PC-3 (cell line): ENCODE measurements around the gene MPP2.

Experiments used
- EZH2phosphoT487 ChIP-seq: fragments of 300-600 bp; sonication (generic); IDR thresholded peaks from 2 replicates; pipeline ENCODE4 v1.6.1; 2018; ENCODE audit warnings: mild to moderate bottlenecking, antibody characterized with exemption, low read length, borderline replicate concordance
- TF ChIP-seq, protein P1 (sequence below): fragments of 300-600 bp; sonication (generic); conservative IDR thresholded peaks from 2 replicates; pipeline ENCODE4 v1.5.1; 2017; ENCODE audit warnings: antibody characterized with exemption, low read depth, mild to moderate bottlenecking, low read length

DNA sequence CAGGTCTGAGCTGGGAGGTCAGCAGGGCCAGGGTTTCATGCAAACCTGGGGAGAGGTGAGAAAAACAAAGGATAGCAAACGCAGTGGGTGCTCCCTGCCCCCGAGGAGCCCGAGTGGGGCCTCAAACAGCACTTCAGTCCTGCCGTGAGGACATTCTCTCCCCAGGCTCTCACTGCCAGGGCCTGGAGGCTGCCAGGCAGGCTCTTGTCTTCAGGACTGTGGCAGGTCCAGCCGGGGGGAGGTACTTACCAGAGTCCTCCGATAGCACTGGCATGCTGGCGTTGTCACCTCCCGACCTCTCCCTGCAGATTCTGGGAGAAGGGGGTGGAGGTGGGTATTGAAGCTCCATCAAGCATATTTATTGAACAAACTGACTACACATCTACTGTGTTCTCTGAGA is 75.7 kb downstream of the MPP2 start:
- TF ChIP-seq, protein P1, sequence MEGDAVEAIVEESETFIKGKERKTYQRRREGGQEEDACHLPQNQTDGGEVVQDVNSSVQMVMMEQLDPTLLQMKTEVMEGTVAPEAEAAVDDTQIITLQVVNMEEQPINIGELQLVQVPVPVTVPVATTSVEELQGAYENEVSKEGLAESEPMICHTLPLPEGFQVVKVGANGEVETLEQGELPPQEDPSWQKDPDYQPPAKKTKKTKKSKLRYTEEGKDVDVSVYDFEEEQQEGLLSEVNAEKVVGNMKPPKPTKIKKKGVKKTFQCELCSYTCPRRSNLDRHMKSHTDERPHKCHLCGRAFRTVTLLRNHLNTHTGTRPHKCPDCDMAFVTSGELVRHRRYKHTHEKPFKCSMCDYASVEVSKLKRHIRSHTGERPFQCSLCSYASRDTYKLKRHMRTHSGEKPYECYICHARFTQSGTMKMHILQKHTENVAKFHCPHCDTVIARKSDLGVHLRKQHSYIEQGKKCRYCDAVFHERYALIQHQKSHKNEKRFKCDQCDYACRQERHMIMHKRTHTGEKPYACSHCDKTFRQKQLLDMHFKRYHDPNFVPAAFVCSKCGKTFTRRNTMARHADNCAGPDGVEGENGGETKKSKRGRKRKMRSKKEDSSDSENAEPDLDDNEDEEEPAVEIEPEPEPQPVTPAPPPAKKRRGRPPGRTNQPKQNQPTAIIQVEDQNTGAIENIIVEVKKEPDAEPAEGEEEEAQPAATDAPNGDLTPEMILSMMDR: no peak
- TF ChIP-seq EZH2phosphoT487: no peak
